ENCODE data around the gene MOV10.
A peak's percentile ranks its signal among the peaks of the same experiment; 100 is the strongest.

- TF ChIP-seq CTCF (optimal IDR thresholded peaks at IDR 0.05 in 1 of 3, IDR thresholded peaks at IDR 0.05 in 1 of 3, conservative IDR thresholded peaks at IDR 0.05 in 1 of 3; ENCODE audit: extremely low read depth in 1 of 3, insufficient read depth in 2 of 3, low read length in 3 of 3) (peak; percentile 36 to 59 (median 52)), EZH2 (IDR thresholded peaks at IDR 0.05; ENCODE audit: low read length) (no peak)
Observed at GRCh38 chr1:112673592-112674439, 643 bp upstream of the MOV10 start.
